ENCODE data around the gene SLC6A13. TPM values are rescaled to one million over a fixed set of nuclear protein-coding genes. Genes with fewer than 3 reads are reported as not detected.

Gene SLC6A13
- total and polyA plus RNA-seq, 2 of the 13 experiments (the other 11 are each of a cell fraction or from before 2014, with no cell fraction given) = 0.05 to 0.15 TPM

GRCh38 chr12:212715-213526 lies 49.7 kb downstream of the SLC6A13 start (continued):
- no peak for TF ChIP-seq DZIP1 (CRISPR knock-in tag; IDR thresholded peaks at IDR 0.05)
- TF ChIP-seq HOMEZ (CRISPR knock-in tag; IDR thresholded peaks at IDR 0.05; ENCODE audit: low read depth) = no peak

- in situ Hi-C loops (cut with HindIII; ENCODE audit: extremely low pct_ligation_motif_present, low pct_unique_long_range_greater_than_20kb) (no loop called here), intact Hi-C loops (cut with micrococcal nuclease; ENCODE audit: unreplicated experiment) (loop anchor here (5.0 kb wide), 1 partner anchor 35 kb away; no protein-coding TSS in a partner anchor)
- H3K4me2 ChIP-seq (ENCODE audit: low read depth, low read length) = peak overlapping the region; percentile 91
- WGBS (ENCODE audit: low lambda C conversion rate) = 36% methylated on average over 8 of the region's 8 CpGs
- no peaks in the 10 kb centered on the region for H3K79me2 ChIP-seq (ENCODE audit: insufficient read depth, low read length)
- H3K27me3 ChIP-seq (ENCODE audit: control insufficient read depth in 1 of 2, insufficient read depth in 2 of 2, low read length in 2 of 2) = peaks cover 0 to 16% of the 10 kb centered on the region in 2 experiments; a peak in 3 of 5 replicates
- peak overlapping the region; percentile 23; the same call in 1 of the 2 replicates for H3K9ac ChIP-seq (ENCODE audit: insufficient read depth, low read depth, low read length)
- no peak overlapping the region for H3K27ac ChIP-seq (ENCODE audit: extremely low read length, insufficient read depth, low read length)
- H2AFZ ChIP-seq (ENCODE audit: low read length) = no peak overlapping the region
- H4K20me1 ChIP-seq (ENCODE audit: insufficient read depth, low read length) = peaks cover 7% of the 10 kb centered on the region
- H3K9me3 ChIP-seq (ENCODE audit: low read length) = no peaks in the 10 kb centered on the region
- peak overlapping the region in 2 of 3 experiments; percentile 43 to 65; a peak in 1 of 6 replicates for H3K4me3 ChIP-seq (replicated peaks in 1 of 3; ENCODE audit: insufficient read depth in 1 of 3, low read depth in 2 of 3, low read length in 3 of 3)
- H3K36me3 ChIP-seq (replicated peaks in 1 of 2; ENCODE audit: control insufficient read depth in 1 of 2, insufficient read depth in 2 of 2, low read length in 2 of 2) = no peaks in the 10 kb centered on the region
- POLR2A ChIA-PET = interaction anchor here (1.4 to 2.1 kb wide), 3 partner anchors 14 to 24 kb away, joined by 4 to 12 read pairs (median 8); no protein-coding TSS in a partner anchor
- CTCF ChIA-PET (ENCODE audit: low intra/inter-chr PET ratio, low total read pairs) = no interaction called here
- FAIRE-seq = no peak
- TF ChIP-seq ZNF512B (CRISPR knock-in tag; IDR thresholded peaks at IDR 0.05; ENCODE audit: borderline replicate concordance) = no peak
- TF ChIP-seq ADNP (CRISPR knock-in tag; IDR thresholded peaks at IDR 0.05) = peak; percentile 28; the same call in 1 of the 2 replicates
- no peak for TF ChIP-seq ZNF280B (CRISPR knock-in tag; IDR thresholded peaks at IDR 0.05; ENCODE audit: borderline replicate concordance)
- no peak for TF ChIP-seq ERF (CRISPR knock-in tag; IDR thresholded peaks at IDR 0.05)
- no peak for TF ChIP-seq ZNF564 (CRISPR knock-in tag; IDR thresholded peaks at IDR 0.05)
- DNase-seq (ENCODE audit: low spot score) = no peak
- H3K4me1 ChIP-seq (ENCODE audit: insufficient read depth, low read length) = peaks cover 73% of the 10 kb centered on the region
- ATAC-seq = no peak
- TSS peak; percentile 31 for BruUV-seq (replicated peaks)
These were observed 50.3 kb downstream of the SLC6A13 start for GRCh38 chr12:212415-212714.
